GM21423 (cell line): ENCODE measurements around the gene GLDC.

ENCODE experiments used
- ATAC-seq: cut with Tn5 transposase; IDR thresholded peaks from one replicate; pipeline ENCODE4 v1.9.1; 2021; ENCODE audit warnings: mild to moderate bottlenecking, moderate library complexity; ENCODE audit not compliant: unreplicated experiment

The GLDC gene

GRCh38 chr9:6525326-6526045 lies 120.0 kb downstream of the GLDC start:
- no peak for ATAC-seq

GRCh38 chr9:6522263-6522662 lies 123.3 kb downstream of the GLDC start:
- ATAC-seq = no peak

- ATAC-seq = no peak
Measured at GRCh38 chr9:6512085-6512657, 133.4 kb downstream of the GLDC start.

- ATAC-seq = no peak
Measured at GRCh38 chr9:6506571-6506970, 139.0 kb downstream of the GLDC start.

GRCh38 chr9:6502399-6502798 lies 143.1 kb downstream of the GLDC start:
- ATAC-seq = no peak

GRCh38 chr9:6501526-6502210 lies 143.9 kb downstream of the GLDC start:
- no peak for ATAC-seq

- ATAC-seq = no peak
Measured at GRCh38 chr9:6498982-6499381, 146.5 kb downstream of the GLDC start.

GRCh38 chr9:6495466-6495865 lies 150.1 kb downstream of the GLDC start:
- no peak for ATAC-seq

- no peak for ATAC-seq
Measured at GRCh38 chr9:6490863-6491262, 154.7 kb downstream of the GLDC start.

- ATAC-seq = no peak
Measured at GRCh38 chr9:6489099-6489498, 156.4 kb downstream of the GLDC start.

- ATAC-seq = no peak
Measured at GRCh38 chr9:6488395-6488794, 157.1 kb downstream of the GLDC start.

- ATAC-seq = no peak
Measured at GRCh38 chr9:6484210-6484609, 161.3 kb downstream of the GLDC start.
